GM18508 (cell line): ENCODE data around the gene ACKR1.
A peak's percentile ranks its signal among the peaks of the same experiment; 100 is the strongest.

ENCODE experiments used
- ATAC-seq: cut with Tn5 transposase; IDR thresholded peaks from one replicate; pipeline ENCODE4 v1.9.1; 2021; ENCODE audit warnings: moderate number of reproducible peaks; ENCODE audit not compliant: insufficient read depth, unreplicated experiment

ACKR1 gene

DNA sequence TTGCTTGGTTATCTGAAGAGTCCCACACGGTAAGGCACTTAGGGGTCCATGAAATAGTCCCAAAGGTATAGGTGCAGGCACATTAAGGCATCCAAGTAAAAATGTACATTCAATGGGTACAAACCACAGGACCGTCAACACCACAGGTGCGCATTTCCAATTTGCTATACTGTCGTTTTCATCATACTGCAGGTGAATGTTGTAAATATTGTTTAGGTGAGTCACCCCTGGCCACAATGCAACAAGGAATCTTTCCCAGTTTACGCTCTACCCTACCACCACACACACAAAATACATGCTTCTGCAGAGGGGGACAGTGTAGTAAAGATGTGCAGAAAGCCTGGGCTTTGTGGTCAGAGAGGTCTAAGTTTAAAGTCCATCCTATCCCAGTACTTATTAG lies 19.6 kb upstream of the ACKR1 start:
- no peak for ATAC-seq

DNA sequence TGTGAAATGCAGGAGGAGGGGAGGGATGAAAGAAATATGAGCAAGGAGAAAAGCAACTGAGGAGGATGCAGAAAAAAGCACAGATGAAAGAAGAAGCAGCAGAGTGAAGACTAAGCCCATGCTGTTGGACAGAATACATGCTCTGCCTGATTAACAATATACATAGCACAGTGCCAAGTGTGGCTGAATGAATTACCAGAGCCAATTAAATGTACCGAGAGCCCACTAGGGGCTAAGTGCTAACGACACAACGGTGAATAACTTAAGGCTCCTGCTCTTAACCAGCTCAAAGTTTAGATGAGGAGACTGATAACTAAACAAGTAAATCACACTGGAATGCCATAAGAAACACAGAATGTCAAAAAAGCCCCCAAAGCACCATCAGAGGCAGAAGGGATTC lies 17.6 kb upstream of the ACKR1 start:
- ATAC-seq = no peak

DNA sequence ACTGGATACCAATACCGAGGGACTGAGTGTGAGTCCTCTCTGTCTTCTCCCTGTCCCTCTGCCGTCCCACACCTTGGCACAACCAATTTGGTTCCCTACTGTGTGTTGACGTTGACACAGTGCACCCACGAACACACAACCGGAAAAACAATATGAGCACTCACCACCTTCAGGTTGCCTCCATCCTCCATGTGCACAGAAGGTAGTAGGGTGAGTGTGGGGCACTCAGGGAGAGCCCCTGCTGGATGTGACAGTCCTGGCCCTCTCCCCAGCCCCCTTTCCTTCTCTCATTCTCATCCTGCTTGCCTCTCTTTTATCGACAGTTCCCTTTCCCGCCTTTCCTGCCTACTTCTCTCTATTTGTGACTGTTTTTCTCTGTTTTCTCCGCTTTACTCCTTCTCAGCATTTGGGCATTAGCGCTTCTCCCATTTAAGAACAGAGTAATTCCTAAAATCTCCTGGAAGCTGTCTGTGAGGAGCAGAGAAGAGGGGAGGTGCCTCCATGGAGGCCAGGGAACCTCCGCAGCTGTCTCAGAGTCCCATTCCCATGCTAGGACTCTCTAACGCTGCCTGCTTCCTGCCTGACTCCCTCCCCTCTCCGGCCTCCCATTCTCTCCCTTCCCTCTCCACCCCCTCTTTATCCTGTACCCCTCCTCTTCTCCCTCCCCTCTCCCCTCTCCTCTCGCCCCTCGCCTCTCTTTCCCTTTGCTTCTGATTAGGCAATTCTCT lies 16.9 kb upstream of the ACKR1 start:
- ATAC-seq = no peak

- ATAC-seq = no peak
Observed at GRCh38 chr1:159188375-159188788, 16.3 kb upstream of the ACKR1 start.

DNA sequence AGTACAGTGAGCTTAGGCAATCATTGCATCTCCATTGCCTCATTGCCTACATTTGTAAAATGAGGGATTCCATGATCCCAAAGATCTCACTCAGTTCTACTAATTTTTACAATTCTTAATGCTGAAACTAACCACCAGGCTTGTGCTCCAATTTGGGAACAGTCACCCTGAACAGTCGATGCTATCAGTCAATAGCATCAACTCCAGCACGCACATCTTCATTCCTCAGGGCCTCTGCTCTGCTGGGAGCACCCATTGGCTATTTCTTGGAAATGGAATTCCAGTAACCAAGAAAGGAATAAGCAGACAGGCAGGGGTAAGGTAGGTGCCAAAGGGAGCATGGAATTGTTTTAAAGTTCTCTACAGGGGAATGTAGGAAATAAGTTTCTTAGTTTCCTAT lies 14.2 kb upstream of the ACKR1 start:
- no peak for ATAC-seq

- no peak for ATAC-seq
Observed at GRCh38 chr1:159196543-159196942, 8.1 kb upstream of the ACKR1 start.

DNA sequence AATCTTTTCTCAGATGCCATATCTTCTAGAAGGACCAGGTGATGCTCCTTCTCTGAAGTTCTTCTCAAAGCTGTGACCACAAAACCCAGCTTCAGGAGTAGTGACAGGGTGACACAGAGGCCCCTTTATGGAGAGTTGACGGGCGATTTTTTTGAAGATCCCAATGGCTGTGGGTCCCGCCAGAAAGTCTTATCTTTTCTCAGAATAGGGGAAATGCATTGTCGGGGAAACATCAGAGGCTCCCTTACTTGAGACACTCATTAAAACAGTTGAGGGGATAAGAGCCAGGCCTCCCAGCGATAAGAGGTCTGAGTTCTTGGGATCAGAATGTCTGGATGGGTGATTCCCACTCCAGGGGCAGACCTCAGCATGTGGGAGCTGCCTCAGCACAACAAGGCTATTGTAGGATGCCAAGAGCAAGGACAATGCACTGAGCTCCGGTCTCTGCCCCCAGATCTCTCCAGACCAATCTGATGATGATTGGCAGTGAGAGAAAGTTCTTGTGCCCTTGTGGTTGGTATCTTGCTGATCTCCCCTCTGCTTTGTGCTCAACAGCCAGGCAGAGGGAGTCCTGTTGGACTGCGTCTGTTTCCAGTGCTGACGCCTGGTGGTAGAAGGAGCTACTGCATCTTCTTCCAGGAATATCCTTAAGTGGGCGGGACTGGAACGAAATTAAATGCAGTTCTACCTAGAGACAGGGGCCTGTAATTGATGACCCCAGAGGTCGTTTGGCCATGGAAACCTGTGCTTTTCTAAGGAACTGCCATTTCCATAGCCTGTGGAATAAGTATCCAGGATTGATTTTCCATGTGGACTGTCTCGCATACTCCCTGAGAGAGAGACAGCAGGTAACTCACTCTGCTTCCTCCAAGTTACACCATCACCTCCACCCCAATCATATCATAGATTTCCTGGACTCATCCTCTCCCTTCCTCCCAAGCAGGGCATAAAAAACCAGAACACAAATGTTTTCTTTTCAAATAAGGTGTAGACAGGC lies 6.8 kb upstream of the ACKR1 start:
- peak; percentile 83 for ATAC-seq

DNA sequence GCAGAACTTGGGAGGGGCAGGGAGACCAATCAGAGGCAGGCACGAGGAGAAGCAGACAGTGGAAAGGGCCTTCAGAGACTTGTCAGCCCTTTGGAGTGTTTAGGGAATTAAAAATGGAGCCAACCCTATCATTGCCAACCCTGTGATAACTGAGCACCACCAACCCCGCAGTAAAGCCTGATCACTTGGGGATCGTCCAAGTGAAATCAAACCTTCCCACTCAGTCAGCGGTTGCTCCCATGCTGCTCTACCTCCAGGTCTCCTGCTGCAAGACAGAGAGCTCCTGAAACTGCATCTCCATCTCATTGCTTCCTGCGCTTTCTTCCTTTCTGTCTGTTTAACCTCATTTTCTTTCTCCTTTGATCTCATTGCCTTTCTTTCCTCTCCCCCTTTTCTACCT lies 4.8 kb upstream of the ACKR1 start:
- no peak for ATAC-seq

- ATAC-seq = no peak
Observed at GRCh38 chr1:159200769-159201168, 3.9 kb upstream of the ACKR1 start.

DNA sequence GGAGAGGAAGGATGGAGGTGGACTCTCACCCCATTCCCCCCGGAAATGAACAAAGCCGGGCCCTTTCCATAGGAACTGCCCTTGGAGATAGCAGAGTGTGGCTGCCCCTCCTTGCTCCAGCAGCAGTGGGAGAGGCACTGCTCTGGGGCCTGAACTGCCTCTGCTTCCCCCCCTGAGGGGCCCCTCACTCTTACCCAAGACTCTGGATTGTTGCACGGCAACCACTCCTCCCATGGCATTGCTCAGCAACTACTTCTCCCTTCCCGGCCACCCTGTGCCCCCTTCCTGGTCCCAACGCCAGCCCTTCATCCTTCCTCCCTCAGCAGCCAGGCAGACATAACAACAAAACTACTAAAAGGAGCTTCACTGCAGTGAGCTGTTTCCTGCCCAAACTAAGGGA lies 3.0 kb upstream of the ACKR1 start:
- no peak for ATAC-seq

GRCh38 chr1:159203610-159204009 lies 1.1 kb upstream of the ACKR1 start:
- no peak for ATAC-seq

GRCh38 chr1:159205225-159205624 lies 550 bp downstream of the ACKR1 start:
- no peak for ATAC-seq

GRCh38 chr1:159206110-159206509 lies 1.4 kb downstream of the ACKR1 start:
- no peak for ATAC-seq

DNA sequence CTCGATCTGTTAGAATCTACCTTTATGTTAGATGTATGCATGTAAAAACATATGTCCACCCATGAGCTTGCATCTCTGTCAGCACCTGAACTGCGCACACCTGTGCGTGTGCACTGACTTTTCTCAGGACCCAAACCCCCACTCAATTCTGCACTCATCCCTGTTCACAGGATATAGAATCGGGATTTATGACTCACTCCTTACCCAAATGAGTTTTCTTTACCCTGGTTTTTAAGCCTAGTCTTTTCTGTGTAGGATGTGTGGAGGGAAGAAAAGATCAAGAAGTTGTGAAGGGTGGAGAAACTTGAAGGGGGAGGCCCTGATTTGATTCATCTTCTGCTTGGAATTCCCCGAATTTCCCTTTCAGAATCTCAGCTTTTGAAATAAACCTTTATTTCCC lies 2.4 kb downstream of the ACKR1 start:
- no peak for ATAC-seq

GRCh38 chr1:159207774-159208173 lies 3.1 kb downstream of the ACKR1 start:
- no peak for ATAC-seq

GRCh38 chr1:159208175-159208825 lies 3.6 kb downstream of the ACKR1 start:
- no peak for ATAC-seq

- no peak for ATAC-seq
Observed at GRCh38 chr1:159209061-159209460, 4.4 kb downstream of the ACKR1 start.

DNA sequence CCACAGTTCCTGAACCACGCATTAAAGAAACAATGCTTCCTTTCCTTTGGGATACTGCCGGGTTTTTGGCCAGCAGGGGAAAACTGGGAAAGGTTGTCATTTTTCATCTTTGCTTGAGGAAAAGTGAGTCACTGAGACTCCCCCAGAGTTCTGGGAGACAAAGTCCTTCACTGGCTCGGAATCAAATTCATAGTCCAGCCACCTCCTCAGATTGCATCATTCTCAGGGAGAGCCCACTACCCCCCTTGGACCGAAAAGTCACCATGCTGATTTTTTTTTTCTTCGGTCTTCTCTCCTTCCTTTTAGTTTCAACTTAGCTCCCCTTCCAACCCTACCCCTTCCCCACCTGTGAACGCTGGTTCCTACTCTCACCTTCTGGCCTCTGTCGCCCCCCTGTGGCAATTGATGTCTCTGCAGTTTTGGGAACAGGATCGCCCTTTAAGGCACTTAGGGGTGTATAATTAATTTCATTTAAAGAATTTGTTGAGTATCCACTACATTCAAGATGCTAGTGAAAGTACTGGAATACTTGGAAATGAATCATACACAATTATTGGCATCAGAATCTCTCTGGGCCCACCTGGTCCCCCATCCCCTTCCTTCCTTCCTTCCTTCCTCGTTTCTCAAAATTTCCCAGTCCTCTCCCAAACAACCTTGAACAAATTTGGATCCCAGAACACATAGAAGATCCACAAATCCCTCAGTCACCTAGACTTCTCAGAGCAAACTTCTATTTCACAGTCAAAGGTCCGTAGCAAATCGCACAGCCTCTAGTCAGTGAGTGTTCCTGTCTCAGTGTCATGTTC lies 6.9 kb downstream of the ACKR1 start:
- ATAC-seq = no peak

GRCh38 chr1:159212596-159212995 lies 7.9 kb downstream of the ACKR1 start:
- ATAC-seq = no peak

DNA sequence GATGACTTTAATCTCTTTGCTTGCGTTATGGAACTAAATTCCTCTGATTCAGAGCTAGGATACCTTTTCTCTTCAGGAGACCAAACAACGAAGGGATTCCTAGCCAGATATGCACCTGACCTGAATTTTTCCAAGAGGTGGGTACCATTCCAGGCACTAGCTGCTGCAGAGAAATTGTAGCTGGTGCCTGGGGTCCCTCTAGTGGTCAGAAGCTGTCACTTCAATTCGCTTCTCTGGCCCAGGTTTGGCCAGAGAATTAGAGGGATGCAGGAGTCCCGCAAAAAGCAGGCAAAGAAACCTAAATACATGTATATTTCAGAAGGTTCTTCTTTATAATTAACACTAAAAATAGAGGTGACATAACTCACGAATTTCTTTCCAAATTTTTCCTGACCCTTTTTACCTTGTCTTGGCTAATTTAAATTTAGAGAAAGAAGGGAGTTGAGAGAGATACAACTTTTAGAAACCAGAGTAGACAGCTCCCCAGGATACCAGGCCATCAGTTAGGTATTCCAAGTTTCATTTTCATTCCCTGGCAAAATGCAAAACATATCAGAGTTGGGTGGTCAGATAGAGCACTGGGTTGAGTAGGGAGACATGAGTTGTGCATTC lies 9.6 kb downstream of the ACKR1 start:
- ATAC-seq = no peak
